ENCODE data around the gene CCDC167.

CCDC167 gene

GRCh38 chr6:37507690-37508421 is 8.2 kb upstream of the CCDC167 start:
- no peak for TF ChIP-seq CTCF (IDR thresholded peaks at IDR 0.05)

- TF ChIP-seq CTCF (IDR thresholded peaks at IDR 0.05) = no peak
Measured at GRCh38 chr6:37507077-37507476, 7.4 kb upstream of the CCDC167 start.

GRCh38 chr6:37506479-37506878 is 6.8 kb upstream of the CCDC167 start:
- no peak for TF ChIP-seq CTCF (IDR thresholded peaks at IDR 0.05)

- no peak for TF ChIP-seq CTCF (IDR thresholded peaks at IDR 0.05)
Measured at GRCh38 chr6:37504024-37504423, 4.3 kb upstream of the CCDC167 start.

GRCh38 chr6:37503309-37503965 is 3.7 kb upstream of the CCDC167 start:
- no peak for TF ChIP-seq CTCF (IDR thresholded peaks at IDR 0.05)

- TF ChIP-seq CTCF (IDR thresholded peaks at IDR 0.05) = no peak
Measured at GRCh38 chr6:37502703-37503291, 3.1 kb upstream of the CCDC167 start.

- no peak for TF ChIP-seq CTCF (IDR thresholded peaks at IDR 0.05)
Measured at GRCh38 chr6:37501632-37502491, 2.2 kb upstream of the CCDC167 start.
